Testis (tissue), 3 donors: ENCODE results near the gene FBN1. TPM values are rescaled to one million over a fixed set of nuclear protein-coding genes. Genes with fewer than 3 reads are reported as not detected.

Experiments used
- DNase-seq: peaks from one replicate; pipeline ENCODE4 v3.0.0-alpha.2; 2019
- H3K27ac ChIP-seq, 2 donors: fragments of 200-600 bp; sonication (generic); one replicate each; pipeline ENCODE4 v1.5.1; 2019
- H3K27me3 ChIP-seq: fragments of 200-600 bp; sonication (generic); one replicate; pipeline ENCODE4 v1.5.1; 2019
- H3K36me3 ChIP-seq: fragments of 200-600 bp; sonication (generic); one replicate; pipeline ENCODE4 v1.5.1; 2017; ENCODE audit warnings: low read depth; ENCODE audit errors: missing control alignments
- H3K4me1 ChIP-seq: fragments of 200-600 bp; sonication (generic); one replicate; pipeline ENCODE4 v1.5.1; 2019
- H3K4me3 ChIP-seq, 2 donors: fragments of 200-600 bp; sonication (generic); one replicate each; pipeline ENCODE4 v1.5.1; 2017 to 2019
- H3K9me3 ChIP-seq: fragments of 200-600 bp; sonication (generic); one replicate; pipeline ENCODE4 v1.5.1; 2017
- POLR2A ChIP-seq: fragments of 450-650 bp; IDR thresholded peaks from one replicate; pipeline ENCODE4 v1.6.1; 2017; ENCODE audit warnings: antibody characterized with exemption, mild to moderate bottlenecking, moderate library complexity
- WGBS, 2 donors: methylation state at CpG; one replicate each; pipeline ENCODE4 v1.1.5; 2018; 5-methylcytosine and 5-hydroxymethylcytosine counted together
- intact Hi-C: fragments of 100-400 bp; cut with DNase I; formaldehyde crosslinking; loops from one replicate; pipeline ENCODE4 v1.15.1; 2023; ENCODE audit warnings: low total_unique reads
- polyA plus RNA-seq: library from polyadenylated mRNA; stranded (reverse); fragments of 350-450 nt; fragmentation: Illumina TruSeq; extraction: RNeasy Lipid Tissue Mini Kit (QIAGEN cat#74804); gene quantifications from one replicate; pipeline ENCODE4 v1.2.3, GENCODE V29; 2014; ENCODE audit warnings: low read depth, low replicate concordance; ENCODE audit not compliant: insufficient read depth
- total RNA-seq, 2 donors: library from RNA; depleted of rRNA; stranded (reverse); fragments of >200 nt; gene quantifications; one replicate each; pipeline ENCODE4 v1.2.3, GENCODE V29; 2016
- TF ChIP-seq, protein P1 (sequence below), 3 experiments: fragments of 450-650 bp in 2 of 3; fragments of 200-600 bp in 1 of 3; sonication (generic) in 1 of 3; IDR thresholded peaks; one replicate each; pipeline ENCODE4 v1.5.1; 2016 to 2019; ENCODE audit warnings: antibody characterized with exemption in 3 of 3, mild to moderate bottlenecking in 2 of 3, moderate library complexity in 1 of 3

FBN1 gene
- total and polyA plus RNA-seq, 3 donors from 2014 or later: 48.5 to 77.1 (median 68.7) TPM

DNA sequence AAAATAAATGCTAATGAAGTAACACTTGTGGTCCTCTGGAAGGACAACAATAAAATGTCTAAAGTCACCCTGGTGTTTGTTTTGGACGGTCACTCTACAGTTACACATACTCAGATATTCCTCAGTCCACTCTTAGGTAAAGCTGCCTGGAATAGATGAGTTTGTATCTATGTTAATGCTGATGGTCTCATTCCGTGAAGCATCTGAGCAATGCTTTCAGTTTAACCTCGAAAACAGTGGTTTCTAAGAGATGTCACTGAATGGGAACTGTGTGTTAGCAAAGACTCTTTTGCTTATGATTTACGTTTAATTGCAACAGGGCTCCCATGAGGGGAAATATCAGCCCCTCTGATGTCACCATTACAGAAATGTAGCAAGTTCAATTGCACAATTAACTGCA, 49.1 kb downstream of the FBN1 start:
- Histone ChIP-seq H3K4me3 (no peak overlapping the region), H3K36me3 (no peaks in the 10 kb centered on the region), H3K27ac (no peak overlapping the region), H3K9me3 (no peaks in the 10 kb centered on the region), H3K4me1 (no peaks in the 10 kb centered on the region), H3K27me3 (no peaks in the 10 kb centered on the region)
- intact Hi-C loops: no loop called here
- WGBS, 2 donors: 79 to 80% methylated on average over 4 of the region's 4 CpGs
- no peak for TF ChIP-seq POLR2A
- TF ChIP-seq, protein P1, sequence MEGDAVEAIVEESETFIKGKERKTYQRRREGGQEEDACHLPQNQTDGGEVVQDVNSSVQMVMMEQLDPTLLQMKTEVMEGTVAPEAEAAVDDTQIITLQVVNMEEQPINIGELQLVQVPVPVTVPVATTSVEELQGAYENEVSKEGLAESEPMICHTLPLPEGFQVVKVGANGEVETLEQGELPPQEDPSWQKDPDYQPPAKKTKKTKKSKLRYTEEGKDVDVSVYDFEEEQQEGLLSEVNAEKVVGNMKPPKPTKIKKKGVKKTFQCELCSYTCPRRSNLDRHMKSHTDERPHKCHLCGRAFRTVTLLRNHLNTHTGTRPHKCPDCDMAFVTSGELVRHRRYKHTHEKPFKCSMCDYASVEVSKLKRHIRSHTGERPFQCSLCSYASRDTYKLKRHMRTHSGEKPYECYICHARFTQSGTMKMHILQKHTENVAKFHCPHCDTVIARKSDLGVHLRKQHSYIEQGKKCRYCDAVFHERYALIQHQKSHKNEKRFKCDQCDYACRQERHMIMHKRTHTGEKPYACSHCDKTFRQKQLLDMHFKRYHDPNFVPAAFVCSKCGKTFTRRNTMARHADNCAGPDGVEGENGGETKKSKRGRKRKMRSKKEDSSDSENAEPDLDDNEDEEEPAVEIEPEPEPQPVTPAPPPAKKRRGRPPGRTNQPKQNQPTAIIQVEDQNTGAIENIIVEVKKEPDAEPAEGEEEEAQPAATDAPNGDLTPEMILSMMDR (IDR thresholded peaks at IDR 0.05): no peak
- DNase-seq: no peak

- Histone ChIP-seq H3K36me3 (no peaks in the 10 kb centered on the region), H3K9me3 (no peaks in the 10 kb centered on the region), H3K27me3 (no peaks in the 10 kb centered on the region), H3K4me3 (no peak overlapping the region), H3K27ac (no peak overlapping the region), H3K4me1 (peaks cover 2% of the 10 kb centered on the region)
- TF ChIP-seq, protein P1 (IDR thresholded peaks at IDR 0.05): no peak
- no peak for TF ChIP-seq POLR2A
- DNase-seq: no peak
- intact Hi-C loops: no loop called here
- 95 to 96% methylated on average over 5 of the region's 5 CpGs for WGBS, 2 donors
Measured at GRCh38 chr15:48595981-48596380, 49.5 kb downstream of the FBN1 start.

DNA sequence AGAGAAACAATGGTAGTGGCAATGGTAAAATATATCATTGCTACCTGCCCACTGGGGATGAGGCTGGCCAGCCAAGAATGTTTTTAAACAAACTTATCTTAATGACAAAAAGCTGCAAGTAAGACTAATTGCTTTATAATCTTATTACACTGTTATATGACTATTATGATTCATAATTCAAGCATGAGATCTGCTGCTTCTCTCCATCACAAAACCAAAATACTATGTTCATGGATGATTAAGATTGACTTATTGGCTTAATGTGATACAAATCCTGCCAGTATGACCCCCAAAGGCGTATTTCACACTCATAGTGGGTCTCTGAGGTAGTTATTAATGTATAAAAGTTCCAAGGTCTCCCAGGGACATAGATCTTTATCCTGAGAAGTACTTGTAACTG, 52.6 kb downstream of the FBN1 start:
- H3K4me3 ChIP-seq: no peak overlapping the region
- 88 to 95% methylated on average over 1 of the region's 1 CpG for WGBS, 2 donors
- no peak for DNase-seq
- H3K27me3 ChIP-seq: no peaks in the 10 kb centered on the region
- H3K27ac ChIP-seq: no peak overlapping the region
- no peaks in the 10 kb centered on the region for H3K9me3 ChIP-seq
- TF ChIP-seq POLR2A: no peak
- TF ChIP-seq, protein P1 (IDR thresholded peaks at IDR 0.05): no peak
- H3K4me1 ChIP-seq: peaks cover 7% of the 10 kb centered on the region
- no peaks in the 10 kb centered on the region for H3K36me3 ChIP-seq
- intact Hi-C loops: no loop called here

DNA sequence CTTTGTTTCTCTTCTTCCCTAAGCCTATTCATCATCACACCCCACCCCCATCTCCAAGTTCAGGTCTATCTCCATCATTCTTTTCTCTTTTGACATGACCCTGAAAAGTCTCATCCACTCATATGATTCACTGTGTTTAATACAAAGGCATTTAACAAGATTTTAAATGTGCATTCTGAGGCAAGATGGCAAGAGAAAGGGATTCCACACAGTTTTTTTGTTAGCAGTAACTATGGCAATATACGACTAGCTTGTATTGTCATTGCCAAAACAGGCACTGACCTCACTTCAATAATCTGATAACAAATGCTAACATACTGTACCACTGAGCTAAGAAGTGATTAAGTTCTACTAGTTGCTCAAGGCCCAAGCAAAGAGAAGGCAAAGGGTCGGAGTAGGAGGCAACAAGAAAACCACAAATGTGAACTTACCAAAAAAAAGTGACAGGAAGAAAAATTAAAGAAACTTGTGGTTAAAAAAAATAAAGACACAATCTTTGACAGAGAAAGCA, 53.2 kb downstream of the FBN1 start:
- WGBS, 2 donors: 42 to 53% methylated on average over 2 of the region's 2 CpGs
- DNase-seq: no peak
- Histone ChIP-seq H3K27ac (no peak overlapping the region), H3K9me3 (no peaks in the 10 kb centered on the region), H3K4me1 (peaks cover 7% of the 10 kb centered on the region), H3K4me3 (no peak overlapping the region), H3K36me3 (no peaks in the 10 kb centered on the region), H3K27me3 (no peaks in the 10 kb centered on the region)
- intact Hi-C loops: no loop called here
- TF ChIP-seq POLR2A: no peak
- TF ChIP-seq, protein P1 (IDR thresholded peaks at IDR 0.05): no peak

DNA sequence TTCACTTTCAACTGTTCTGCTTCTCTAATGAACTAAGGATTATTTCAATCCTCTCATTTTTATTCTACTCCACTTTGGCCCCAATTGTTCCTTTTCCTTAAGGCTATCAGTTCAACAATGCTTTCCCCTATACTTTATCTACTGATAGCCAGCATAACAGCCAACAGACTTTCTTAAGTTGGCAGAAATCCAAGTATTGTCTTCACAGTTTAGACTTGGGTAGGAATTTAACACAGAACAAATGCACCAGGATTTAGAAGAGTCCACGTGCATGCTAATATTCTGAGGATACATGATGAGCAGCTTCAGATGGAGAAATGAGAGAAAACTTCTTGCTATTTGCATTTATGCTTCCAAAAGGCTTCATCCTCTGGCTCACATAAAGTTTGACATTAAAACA, 54.8 kb downstream of the FBN1 start:
- no peak for DNase-seq
- WGBS, 2 donors: 20 to 35% methylated on average over 1 of the region's 1 CpG
- Histone ChIP-seq H3K4me1 (peaks cover 7% of the 10 kb centered on the region), H3K27me3 (no peaks in the 10 kb centered on the region), H3K9me3 (no peaks in the 10 kb centered on the region), H3K36me3 (no peaks in the 10 kb centered on the region), H3K27ac (no peak overlapping the region), H3K4me3 (no peak overlapping the region)
- intact Hi-C loops: no loop called here
- no peak for TF ChIP-seq POLR2A
